Globus pallidus (tissue), 1 donor: ENCODE data around the gene RGS11.

ENCODE experiments used
- DNase-seq: peaks from one replicate; pipeline ENCODE4 v3.0.0-alpha.2; 2015; ENCODE audit warnings: low spot score

The RGS11 gene

GRCh38 chr16:275786-276232 lies at the start of gene RGS11:
RGS11 (minus strand) TSS chr16:275944; CDS start chr16:275911, 33 bp downstream.
- DNase-seq = no peak

GRCh38 chr16:324451-325334 lies 48.9 kb upstream of the RGS11 start:
- no peak for DNase-seq

GRCh38 chr16:324201-324450 lies 48.4 kb upstream of the RGS11 start:
- no peak for DNase-seq

GRCh38 chr16:322476-323143 lies 46.9 kb upstream of the RGS11 start:
- no peak for DNase-seq

- DNase-seq = no peak
Measured at GRCh38 chr16:321532-321931, 45.8 kb upstream of the RGS11 start.

- DNase-seq = no peak
Measured at GRCh38 chr16:320206-320605, 44.5 kb upstream of the RGS11 start.

GRCh38 chr16:318628-319027 lies 42.9 kb upstream of the RGS11 start:
- no peak for DNase-seq

GRCh38 chr16:317583-317982 lies 41.8 kb upstream of the RGS11 start:
- no peak for DNase-seq

GRCh38 chr16:316741-317464 lies 41.2 kb upstream of the RGS11 start:
- DNase-seq = no peak

- no peak for DNase-seq
Measured at GRCh38 chr16:314795-315299, 39.1 kb upstream of the RGS11 start.

GRCh38 chr16:314351-314750 lies 38.6 kb upstream of the RGS11 start:
- no peak for DNase-seq

- DNase-seq = no peak
Measured at GRCh38 chr16:311725-312124, 36.0 kb upstream of the RGS11 start.

GRCh38 chr16:309476-309875 lies 33.7 kb upstream of the RGS11 start:
- DNase-seq = no peak

GRCh38 chr16:307691-308312 lies 32.1 kb upstream of the RGS11 start:
- no peak for DNase-seq

GRCh38 chr16:306911-307370 lies 31.2 kb upstream of the RGS11 start:
- no peak for DNase-seq

- no peak for DNase-seq
Measured at GRCh38 chr16:305916-306626, 30.3 kb upstream of the RGS11 start.

- no peak for DNase-seq
Measured at GRCh38 chr16:303760-304505, 28.2 kb upstream of the RGS11 start.

GRCh38 chr16:301950-302349 lies 26.2 kb upstream of the RGS11 start:
- no peak for DNase-seq

GRCh38 chr16:301235-301634 lies 25.5 kb upstream of the RGS11 start:
- no peak for DNase-seq

GRCh38 chr16:297832-298231 lies 22.1 kb upstream of the RGS11 start:
- DNase-seq = no peak
